B cell (primary cell): ENCODE measurements around the gene DIS3L2. TPM values are rescaled to one million over a fixed set of nuclear protein-coding genes. Genes with fewer than 3 reads are reported as not detected.

ENCODE experiments used
- ATAC-seq: fragments of 200-7000 bp; cut with Tn5 transposase; one replicate; pipeline ENCODE4 v1.10.0; 2021; ENCODE audit warnings: low read depth, mild to moderate bottlenecking, moderate number of reproducible peaks, moderate library complexity
- CTCF ChIA-PET: fragments of 350-600 bp; sonication (Branson Sonifier 250); formaldehyde crosslinking; loops from one replicate; lab custom pipeline; 2021; ENCODE audit warnings: antibody characterized with exemption, inconsistent platforms; lab: Charles Lee
- POLR2A ChIA-PET: fragments of 350-600 bp; sonication (Branson Sonifier 250); formaldehyde crosslinking; loops from one replicate; lab custom pipeline; 2021; ENCODE audit warnings: antibody characterized with exemption; lab: Charles Lee
- DNase-seq: peaks from one replicate; pipeline ENCODE4 v3.0.0; 2013
- H2AFZ ChIP-seq: 2 replicates; pipeline ENCODE4 v1.6.1; 2012; ENCODE audit warnings: mild to moderate bottlenecking, low read depth, low read length; ENCODE audit not compliant: insufficient read depth, poor library complexity, severe bottlenecking
- H3K27ac ChIP-seq, 2 donors: 1 replicate in 1 of 2; 2 replicates in 1 of 2; pipeline ENCODE4 v1.5.1; 2012 to 2013; ENCODE audit warnings: low read length in 2 of 2, mild to moderate bottlenecking in 2 of 2, moderate library complexity in 1 of 2
- H3K27me3 ChIP-seq, 4 experiments: fragments of 200-600 bp in 1 of 4; sonication (generic) in 1 of 4; replicated peaks in 1 of 4; 1 replicate in 2 of 4; 2 replicates in 2 of 4; pipeline versions ENCODE4 v1.6.1 to v1.7.0; 2013 to 2016; ENCODE audit warnings: low read length in 3 of 4, mild to moderate bottlenecking in 2 of 4, mixed read lengths in 1 of 4, moderate library complexity in 1 of 4; ENCODE audit not compliant: insufficient read depth in 4 of 4, control insufficient read depth in 3 of 4; ENCODE audit errors: control extremely low read depth in 1 of 4
- H3K36me3 ChIP-seq, 2 experiments: replicated peaks in 1 of 2; 1 replicate in 1 of 2; 2 replicates in 1 of 2; pipeline versions ENCODE4 v1.6.1 to v1.7.1; 2013; ENCODE audit warnings: low read length in 1 of 2; ENCODE audit not compliant: insufficient read depth in 2 of 2, control insufficient read depth in 1 of 2; ENCODE audit errors: control extremely low read depth in 1 of 2, extremely low read depth in 1 of 2
- H3K4me1 ChIP-seq, 2 donors: fragments of 200-600 bp in 1 of 2; sonication (generic) in 1 of 2; 1 replicate in 1 of 2; 2 replicates in 1 of 2; pipeline versions ENCODE4 v1.5.1 to v1.6.1; 2013 to 2017; ENCODE audit warnings: low read length in 2 of 2; ENCODE audit not compliant: control insufficient read depth in 2 of 2, insufficient read depth in 2 of 2
- H3K4me2 ChIP-seq: replicated peaks from 2 replicates; pipeline ENCODE3; 2012; ENCODE audit warnings: mild to moderate bottlenecking, low read depth, low read length; ENCODE audit not compliant: poor library complexity, severe bottlenecking
- H3K4me3 ChIP-seq, 5 experiments: fragments of 200-600 bp in 1 of 5; sonication (generic) in 1 of 5; 1 replicate in 3 of 5; 2 replicates in 2 of 5; pipeline versions ENCODE4 v1.5.1 to v1.7.0; 2011 to 2016; ENCODE audit warnings: low read length in 4 of 5, mild to moderate bottlenecking in 4 of 5, low read depth in 2 of 5, control low read depth in 1 of 5, moderate library complexity in 1 of 5; ENCODE audit not compliant: insufficient read depth in 1 of 5; ENCODE audit errors: control extremely low read depth in 1 of 5, extremely low read depth in 1 of 5
- H3K79me2 ChIP-seq: fragments of 200-600 bp; sonication (generic); one replicate; pipeline ENCODE4 v1.6.0; 2016; ENCODE audit warnings: low read length; ENCODE audit not compliant: control insufficient read depth, insufficient read depth
- H3K9ac ChIP-seq: fragments of 200-600 bp; sonication (generic); 2 replicates; pipeline ENCODE4 v1.6.1; 2017; ENCODE audit warnings: mild to moderate bottlenecking, low read length, moderate library complexity
- H3K9me3 ChIP-seq, 3 donors: one replicate each; pipeline versions ENCODE4 v1.6.1 to v1.7.1; 2013; ENCODE audit warnings: low read length in 2 of 3; ENCODE audit not compliant: control insufficient read depth in 2 of 3, insufficient read depth in 1 of 3; ENCODE audit errors: control extremely low read depth in 1 of 3
- H4K20me1 ChIP-seq: 2 replicates; pipeline ENCODE4 v1.6.0; 2012; ENCODE audit warnings: mild to moderate bottlenecking, low read length; ENCODE audit not compliant: insufficient read depth, control insufficient read depth, poor library complexity, severe bottlenecking
- H3K27ac Mint-ChIP-seq: one replicate; pipeline ENCODE4 v1.8.0; 2021; ENCODE audit warnings: mixed read lengths
- H3K27me3 Mint-ChIP-seq: one replicate; pipeline ENCODE4 v1.8.0; 2021; ENCODE audit warnings: mixed read lengths
- H3K4me1 Mint-ChIP-seq: one replicate; pipeline ENCODE4 v1.8.0; 2021; ENCODE audit warnings: mixed read lengths
- H3K4me3 Mint-ChIP-seq: one replicate; pipeline ENCODE4 v1.8.0; 2021; ENCODE audit warnings: mixed read lengths
- H3K9me3 Mint-ChIP-seq: one replicate; pipeline ENCODE4 v1.8.0; 2022; ENCODE audit warnings: mixed read lengths; ENCODE audit not compliant: insufficient read depth
- CTCF ChIP-seq: fragments of 200-600 bp; IDR thresholded peaks from one replicate; pipeline ENCODE4 v1.8.0; 2022; ENCODE audit warnings: antibody characterized with exemption, mild to moderate bottlenecking
- EZH2 ChIP-seq: IDR thresholded peaks from 2 replicates; pipeline ENCODE4 v1.6.1; 2012; ENCODE audit warnings: borderline replicate concordance, low read depth, mild to moderate bottlenecking, moderate library complexity, low read length; ENCODE audit not compliant: insufficient read depth, poor library complexity, severe bottlenecking
- WGBS: methylation state at CpG from one replicate; pipeline ENCODE4 v1.1.5; 2013; ENCODE audit warnings: missing lambda C conversion rate; ENCODE audit not compliant: insufficient coverage; 5-methylcytosine and 5-hydroxymethylcytosine counted together
- intact Hi-C: fragments of 100-400 bp; cut with micrococcal nuclease; formaldehyde crosslinking; loops from one replicate; pipeline ENCODE4 v1.10.0; 2022
- polyA plus RNA-seq: library from polyadenylated mRNA; depleted of rRNA; stranded (reverse); fragments of >200 nt; gene quantifications from 2 replicates; pipeline ENCODE4 v1.2.3, GENCODE V29; 2012
- total RNA-seq, 2 donors: library from RNA; stranded (reverse); fragments of 120-200 nt in 1 of 2; gene quantifications; 1 replicate in 1 of 2; 2 replicates in 1 of 2; pipeline versions ENCODE4 v1.2.3 to v1.2.4, GENCODE V29; 2013 to 2022

The DIS3L2 gene
- total and polyA plus RNA-seq, 2 donors (not counting 1 experiment from before 2014, with no cell fraction given) = 34.5 to 70.1 TPM

DNA sequence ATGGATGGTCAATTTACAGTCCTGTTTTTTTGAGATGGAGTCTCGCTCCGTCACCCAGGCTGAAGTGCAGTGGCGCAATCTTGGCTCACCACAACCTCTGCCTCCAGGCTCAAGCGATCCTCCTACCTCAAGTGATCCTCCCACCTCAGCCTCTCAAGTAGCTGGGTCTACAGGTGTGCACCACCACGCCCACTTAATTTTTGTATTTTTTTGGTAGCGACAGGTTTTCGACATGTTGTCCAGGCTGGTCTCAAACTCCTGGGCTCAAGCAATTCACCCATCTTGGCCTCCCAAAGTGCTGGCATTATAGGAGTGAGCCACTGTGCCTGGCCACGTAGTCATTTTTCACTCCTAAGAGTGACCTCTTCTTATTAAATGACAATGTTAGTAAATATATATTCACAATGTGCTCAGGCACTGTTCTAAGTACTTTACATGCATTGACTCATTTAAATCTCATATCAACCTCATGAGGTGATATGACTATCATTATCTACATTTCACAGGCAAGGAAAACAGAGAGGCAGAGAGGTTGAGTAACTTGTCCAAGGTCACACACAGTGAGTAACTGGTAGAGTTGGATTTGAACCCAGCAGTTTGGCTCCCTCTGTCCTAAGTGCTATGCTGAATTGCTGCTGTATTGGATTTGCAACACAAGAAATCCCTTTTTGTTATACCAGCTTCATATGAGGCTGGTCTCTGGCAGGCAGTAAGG is 5.6 kb upstream of the DIS3L2 start:
- Histone ChIP-seq H3K79me2 (peaks cover 6% of the 10 kb centered on the region), H3K4me3 (no peak overlapping the region), H3K27me3 (peaks cover 0 to 5% (median 0%) of the 10 kb centered on the region in 4 experiments), H3K36me3 (no peaks in the 10 kb centered on the region), H4K20me1 (no peaks in the 10 kb centered on the region), H3K9me3 (peaks cover 0 to 2% (median 0%) of the 10 kb centered on the region in 3 donors), H3K4me2 (no peak overlapping the region), H3K4me1 (peaks cover 0 to 4% of the 10 kb centered on the region in 2 donors), H3K9ac (no peak overlapping the region), H2AFZ (no peak overlapping the region), H3K27ac (no peak overlapping the region)
- TF ChIP-seq CTCF (no peak), EZH2 (no peak)
- H3K27me3 Mint-ChIP-seq = peaks cover 18% of the 10 kb centered on the region
- no peak overlapping the region for H3K4me3 Mint-ChIP-seq
- ChIA-PET CTCF (no interaction called here), POLR2A (no interaction called here)
- 100% methylated on average over 5 of the region's 8 CpGs for WGBS
- DNase-seq (no peak), ATAC-seq (no peak)
- H3K4me1 Mint-ChIP-seq = peaks cover 3% of the 10 kb centered on the region
- intact Hi-C loops = no loop called here
- no peak overlapping the region for H3K27ac Mint-ChIP-seq
- H3K9me3 Mint-ChIP-seq = peaks cover 3% of the 10 kb centered on the region
